Smooth muscle cell (in vitro differentiated cells): ENCODE results near the gene PPIG. TPM values are rescaled to one million over a fixed set of nuclear protein-coding genes. Genes with fewer than 3 reads are reported as not detected.
"Not testable (repeated sequence)": the region's sequence is repeated elsewhere in the genome, so short reads cannot be mapped to it uniquely, and the experiment has no call there.

ENCODE experiments used
- DNase-seq: peaks from one replicate; lab custom pipeline; 2025; ENCODE audit not compliant: unreplicated experiment; lab: John Stamatoyannopoulos, UW
- H2AFZ ChIP-seq: fragments of 200-600 bp; sonication (generic); 2 replicates; pipeline ENCODE4 v1.6.0; 2016; ENCODE audit warnings: antibody characterized with exemption, low read depth, mild to moderate bottlenecking
- H3F3A ChIP-seq: fragments of 200-600 bp; sonication (generic); 2 replicates; pipeline ENCODE4 v1.6.0; 2017; ENCODE audit warnings: antibody characterized with exemption, low read depth
- H3K27ac ChIP-seq: fragments of 200-600 bp; sonication (generic); 2 replicates; pipeline ENCODE4 v1.5.1; 2016; ENCODE audit warnings: low read depth, mild to moderate bottlenecking
- H3K27me3 ChIP-seq: fragments of 200-600 bp; sonication (generic); 2 replicates; pipeline ENCODE4 v1.6.1; 2016; ENCODE audit warnings: low read depth, mild to moderate bottlenecking
- H3K36me3 ChIP-seq: fragments of 200-600 bp; sonication (generic); 2 replicates; pipeline ENCODE4 v1.5.1; 2016; ENCODE audit warnings: low read depth
- H3K4me1 ChIP-seq: fragments of 200-600 bp; sonication (generic); 2 replicates; pipeline ENCODE4 v1.5.1; 2016; ENCODE audit warnings: low read depth
- H3K4me2 ChIP-seq: fragments of 200-600 bp; sonication (generic); 2 replicates; pipeline ENCODE4 v1.6.0; 2016; ENCODE audit warnings: mild to moderate bottlenecking
- H3K4me3 ChIP-seq: fragments of 200-600 bp; sonication (generic); 2 replicates; pipeline ENCODE4 v1.5.1; 2016; ENCODE audit warnings: mild to moderate bottlenecking
- H3K79me2 ChIP-seq: fragments of 200-600 bp; sonication (generic); 2 replicates; pipeline ENCODE4 v1.6.0; 2016; ENCODE audit warnings: low read depth, mild to moderate bottlenecking
- H3K9ac ChIP-seq: fragments of 200-600 bp; sonication (generic); 2 replicates; pipeline ENCODE4 v1.6.0; 2016; ENCODE audit warnings: low read depth
- H3K9me3 ChIP-seq: fragments of 200-600 bp; sonication (generic); replicated peaks from 2 replicates; pipeline ENCODE4 v1.5.1; 2016; ENCODE audit warnings: low read depth
- H4K20me1 ChIP-seq: fragments of 200-600 bp; sonication (generic); 2 replicates; pipeline ENCODE4 v1.6.0; 2016; ENCODE audit warnings: low read depth
- WGBS: methylation state at CpG from one replicate; pipeline ENCODE4 v1.1.7; 2016; ENCODE audit warnings: low lambda C conversion rate; 5-methylcytosine and 5-hydroxymethylcytosine counted together
- polyA plus RNA-seq: library from polyadenylated mRNA; unstranded; fragments of >200 nt; fragmentation: Nextera tagmentation; extraction: Ambion mirVana; gene quantifications from 2 replicates; pipeline ENCODE4 v1.2.1, GENCODE V29; 2016
- total RNA-seq: library from RNA; depleted of rRNA; stranded (reverse); fragments of >200 nt; gene quantifications from 2 replicates; pipeline ENCODE4 v1.2.3, GENCODE V29; 2014
- TF ChIP-seq, protein P1 (sequence below): fragments of 200-600 bp; sonication (generic); IDR thresholded peaks from 2 replicates; pipeline ENCODE4 v1.5.1; 2017; ENCODE audit warnings: borderline replicate concordance, mild to moderate bottlenecking, antibody characterized with exemption; ENCODE audit not compliant: insufficient read depth, poor library complexity, severe bottlenecking

PPIG gene
- total and polyA plus RNA-seq, 2 experiments from 2014 or later, result 34.4 to 51.1 TPM

DNA sequence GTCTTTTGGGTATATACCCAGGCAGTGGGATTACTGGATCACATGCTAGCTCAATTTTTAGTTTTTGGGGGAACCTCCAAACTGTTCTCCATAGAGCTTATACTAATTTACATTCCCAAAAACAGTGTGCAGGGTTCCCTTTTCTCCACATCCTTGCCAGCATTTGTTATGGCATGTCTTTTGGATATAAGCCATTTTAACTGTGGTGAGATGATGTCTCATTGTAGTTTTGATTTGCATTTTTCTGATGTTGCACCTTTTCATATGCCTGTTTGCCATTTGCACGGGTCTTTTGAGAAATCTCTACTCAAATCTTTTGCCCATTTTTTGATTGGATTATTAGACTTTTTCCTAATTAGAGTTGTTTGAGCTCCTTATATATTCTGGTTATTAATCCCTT is 18.5 kb upstream of the PPIG start:
- H3K4me2 ChIP-seq, result no peak overlapping the region

DNA sequence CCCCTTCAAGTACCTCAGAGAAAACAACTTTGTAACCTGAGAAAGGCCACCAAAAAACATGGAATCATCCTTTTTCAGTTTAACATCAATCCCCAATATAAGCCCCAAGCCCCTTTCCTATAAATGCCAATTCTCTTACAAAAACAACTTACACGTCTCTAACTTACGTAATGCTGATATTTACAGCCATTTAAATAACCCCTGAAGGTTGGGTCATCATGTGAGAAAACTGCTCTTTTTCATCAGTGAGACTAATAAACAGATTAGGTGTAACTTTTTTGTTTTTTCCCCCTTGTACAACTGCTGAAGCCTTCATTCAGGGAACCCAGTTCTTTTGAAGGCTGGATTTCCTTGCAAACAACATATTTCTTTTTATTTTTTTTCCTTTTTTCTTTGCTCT is 14.2 kb upstream of the PPIG start:
- Histone ChIP-seq H3K4me1 (peaks cover 14% of the 10 kb centered on the region), H3K9ac (no peak overlapping the region), H3K27ac (no peak overlapping the region), H3K4me2 (no peak overlapping the region), H3F3A (no peaks in the 10 kb centered on the region), H3K4me3 (no peak overlapping the region), H3K27me3 (no peaks in the 10 kb centered on the region), H3K9me3 (no peaks in the 10 kb centered on the region), H3K79me2 (peaks cover 48% of the 10 kb centered on the region), H2AFZ (no peak overlapping the region), H4K20me1 (no peaks in the 10 kb centered on the region), H3K36me3 (no peaks in the 10 kb centered on the region)
- no peak for DNase-seq
- TF ChIP-seq, protein P1, sequence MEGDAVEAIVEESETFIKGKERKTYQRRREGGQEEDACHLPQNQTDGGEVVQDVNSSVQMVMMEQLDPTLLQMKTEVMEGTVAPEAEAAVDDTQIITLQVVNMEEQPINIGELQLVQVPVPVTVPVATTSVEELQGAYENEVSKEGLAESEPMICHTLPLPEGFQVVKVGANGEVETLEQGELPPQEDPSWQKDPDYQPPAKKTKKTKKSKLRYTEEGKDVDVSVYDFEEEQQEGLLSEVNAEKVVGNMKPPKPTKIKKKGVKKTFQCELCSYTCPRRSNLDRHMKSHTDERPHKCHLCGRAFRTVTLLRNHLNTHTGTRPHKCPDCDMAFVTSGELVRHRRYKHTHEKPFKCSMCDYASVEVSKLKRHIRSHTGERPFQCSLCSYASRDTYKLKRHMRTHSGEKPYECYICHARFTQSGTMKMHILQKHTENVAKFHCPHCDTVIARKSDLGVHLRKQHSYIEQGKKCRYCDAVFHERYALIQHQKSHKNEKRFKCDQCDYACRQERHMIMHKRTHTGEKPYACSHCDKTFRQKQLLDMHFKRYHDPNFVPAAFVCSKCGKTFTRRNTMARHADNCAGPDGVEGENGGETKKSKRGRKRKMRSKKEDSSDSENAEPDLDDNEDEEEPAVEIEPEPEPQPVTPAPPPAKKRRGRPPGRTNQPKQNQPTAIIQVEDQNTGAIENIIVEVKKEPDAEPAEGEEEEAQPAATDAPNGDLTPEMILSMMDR, result no peak
- 86% methylated on average over 2 of the region's 2 CpGs for WGBS

More for the DNA sequence above, 18.5 kb upstream of the PPIG start:
- H3F3A ChIP-seq, result no peaks in the 10 kb centered on the region
- H3K9me3 ChIP-seq, result no peaks in the 10 kb centered on the region
- no peaks in the 10 kb centered on the region for H3K27me3 ChIP-seq
- H3K36me3 ChIP-seq, result no peaks in the 10 kb centered on the region
- no peak overlapping the region for H3K9ac ChIP-seq
- TF ChIP-seq, protein P1, result no peak
- peaks cover 20% of the 10 kb centered on the region for H3K79me2 ChIP-seq
- no peaks in the 10 kb centered on the region for H4K20me1 ChIP-seq
- DNase-seq, result no peak
- no peak overlapping the region for H2AFZ ChIP-seq
- 97% methylated on average over 1 of the region's 1 CpG for WGBS
- no peak overlapping the region for H3K4me3 ChIP-seq
- no peaks in the 10 kb centered on the region for H3K4me1 ChIP-seq
- no peak overlapping the region for H3K27ac ChIP-seq

DNA sequence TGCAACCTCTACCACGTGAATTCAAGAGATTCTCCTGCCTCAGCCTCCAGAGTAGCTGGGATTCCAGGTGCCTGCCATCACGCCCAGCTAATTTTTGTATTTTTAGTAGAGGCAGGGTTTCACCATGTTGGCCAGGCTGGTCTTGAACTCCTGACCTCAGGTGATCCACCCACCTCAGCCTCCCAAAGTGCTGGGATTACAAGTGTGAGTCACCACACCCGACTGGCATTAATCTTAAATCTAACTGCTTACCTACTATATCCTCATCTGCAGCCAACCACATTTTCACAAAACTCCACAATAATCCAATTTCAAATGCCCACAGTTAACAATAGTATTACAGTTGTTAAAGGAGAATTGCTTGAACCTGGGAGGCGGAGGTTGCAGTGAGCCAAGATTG is 13.4 kb upstream of the PPIG start:
- not testable (repeated sequence) for H3K9me3 ChIP-seq, H3K27ac ChIP-seq, DNase-seq, H3K9ac ChIP-seq, H3K4me2 ChIP-seq, H4K20me1 ChIP-seq, H3K4me3 ChIP-seq, H2AFZ ChIP-seq, H3K27me3 ChIP-seq, H3K36me3 ChIP-seq, H3F3A ChIP-seq
- Histone ChIP-seq H3K4me1 (peaks cover 14% of the 10 kb centered on the region), H3K79me2 (peaks cover 48% of the 10 kb centered on the region)
- 92% methylated on average over 4 of the region's 4 CpGs for WGBS

DNA sequence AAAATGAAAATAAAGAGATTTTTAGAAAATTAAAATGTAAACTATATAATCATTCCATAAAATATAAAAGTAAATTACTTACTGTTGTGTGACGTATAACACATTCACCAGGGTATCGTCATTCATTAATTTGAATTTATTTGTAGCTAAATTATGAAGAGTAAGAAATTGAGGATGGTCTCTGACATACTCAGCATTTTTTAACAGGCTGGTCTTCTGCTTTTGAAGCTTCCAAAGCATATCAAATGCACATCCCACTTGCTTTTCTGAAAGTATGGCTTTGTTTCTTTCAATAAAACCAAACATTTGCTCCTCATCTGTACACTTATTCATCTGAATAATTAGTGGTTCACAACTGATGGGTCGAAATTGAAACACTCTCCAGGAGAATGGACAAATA is 12.6 kb upstream of the PPIG start:
- Histone ChIP-seq H2AFZ (no peak overlapping the region), H3K9ac (no peak overlapping the region), H3K36me3 (no peaks in the 10 kb centered on the region), H4K20me1 (no peaks in the 10 kb centered on the region), H3K9me3 (no peaks in the 10 kb centered on the region), H3K4me1 (peaks cover 14% of the 10 kb centered on the region), H3K4me3 (peak overlapping the region; percentile 69), H3F3A (no peaks in the 10 kb centered on the region), H3K27ac (no peak overlapping the region), H3K27me3 (no peaks in the 10 kb centered on the region), H3K79me2 (peaks cover 48% of the 10 kb centered on the region), H3K4me2 (no peak overlapping the region)
- no peak for DNase-seq
- TF ChIP-seq, protein P1, result no peak
- 97% methylated on average over 3 of the region's 3 CpGs for WGBS
